T-cell (primary cell): ENCODE data around the gene HEMK1. TPM values are rescaled to one million over a fixed set of nuclear protein-coding genes. Genes with fewer than 3 reads are reported as not detected.

Experiments used
- ATAC-seq, 4 experiments: fragments of 200-7000 bp in 3 of 4; fragments of 150-1000 bp in 1 of 4; cut with Tn5 transposase; replicated peaks in 1 of 4; 1 replicate in 3 of 4; 2 replicates in 1 of 4; pipeline ENCODE4 v1.10.0; 2021; ENCODE audit warnings: moderate library complexity in 3 of 4, mild to moderate bottlenecking in 2 of 4, moderate number of reproducible peaks in 1 of 4
- CTCF ChIA-PET, 2 donors: fragments of 300-600 bp; sonication (Branson Sonifier 250); formaldehyde crosslinking; loops; one replicate each; lab custom pipeline; 2022; ENCODE audit warnings: antibody characterized with exemption in 2 of 2; lab: Charles Lee
- POLR2A ChIA-PET, 2 donors: fragments of 300-600 bp; sonication (Branson Sonifier 250); formaldehyde crosslinking; loops; one replicate each; lab custom pipeline; 2022; ENCODE audit warnings: antibody characterized with exemption in 2 of 2; lab: Charles Lee
- DNase-seq, 35 experiments: peaks; one replicate each; pipeline versions ENCODE4 v3.0.0 to v3.0.0-alpha.2; 2013 to 2023
- H3K27ac ChIP-seq: one replicate; pipeline ENCODE4 v1.5.1; 2013; ENCODE audit warnings: low read length
- H3K27me3 ChIP-seq, 2 experiments: replicated peaks in 1 of 2; 1 replicate in 1 of 2; 2 replicates in 1 of 2; pipeline versions ENCODE4 v1.6.1 to v1.7.0; 2013; ENCODE audit warnings: low read length in 1 of 2, mixed read lengths in 1 of 2; ENCODE audit not compliant: control insufficient read depth in 2 of 2, insufficient read depth in 2 of 2; ENCODE audit errors: extremely low read depth in 1 of 2
- H3K36me3 ChIP-seq, 2 donors: 1 replicate in 1 of 2; 2 replicates in 1 of 2; pipeline versions ENCODE4 v1.6.1 to v1.7.0; 2013; ENCODE audit warnings: low read length in 1 of 2; ENCODE audit not compliant: control insufficient read depth in 2 of 2, insufficient read depth in 1 of 2; ENCODE audit errors: extremely low read depth in 1 of 2
- H3K4me1 ChIP-seq, 2 experiments: 1 replicate in 1 of 2; 2 replicates in 1 of 2; pipeline versions ENCODE4 v1.6.1 to v1.7.0; 2013; ENCODE audit warnings: low read length in 2 of 2, mixed read lengths in 1 of 2; ENCODE audit not compliant: insufficient read depth in 2 of 2, control insufficient read depth in 1 of 2; ENCODE audit errors: extremely low read depth in 1 of 2
- H3K4me3 ChIP-seq, 2 donors: 1 replicate in 1 of 2; 2 replicates in 1 of 2; pipeline versions ENCODE4 v1.5.1 to v1.7.0; 2013; ENCODE audit warnings: mild to moderate bottlenecking in 2 of 2, low read length in 1 of 2, moderate library complexity in 1 of 2; ENCODE audit not compliant: control insufficient read depth in 1 of 2; ENCODE audit errors: extremely low read depth in 1 of 2
- H3K9me3 ChIP-seq: 2 replicates; pipeline ENCODE4 v1.7.0; 2013
- H3K27ac Mint-ChIP-seq, 2 donors: one replicate each; pipeline ENCODE4 v1.8.0; 2020 to 2021; ENCODE audit warnings: mild to moderate bottlenecking in 2 of 2, mixed read lengths in 2 of 2
- H3K27me3 Mint-ChIP-seq, 2 donors: one replicate each; pipeline ENCODE4 v1.8.0; 2021 to 2022; ENCODE audit warnings: mixed read lengths in 2 of 2
- H3K36me3 Mint-ChIP-seq: one replicate; pipeline ENCODE4 v1.8.0; 2021; ENCODE audit warnings: mixed read lengths
- H3K4me1 Mint-ChIP-seq, 3 donors: one replicate each; pipeline ENCODE4 v1.8.0; 2020 to 2022; ENCODE audit warnings: mixed read lengths in 3 of 3, mild to moderate bottlenecking in 1 of 3
- H3K4me3 Mint-ChIP-seq, 3 donors: one replicate each; pipeline ENCODE4 v1.8.0; 2020 to 2022; ENCODE audit warnings: mild to moderate bottlenecking in 3 of 3, mixed read lengths in 3 of 3, moderate library complexity in 3 of 3
- H3K9me3 Mint-ChIP-seq, 3 donors: one replicate each; pipeline ENCODE4 v1.8.0; 2020 to 2022; ENCODE audit warnings: mixed read lengths in 3 of 3
- WGBS: methylation state at CpG from one replicate; pipeline ENCODE4 v1.1.5; 2013; ENCODE audit warnings: missing lambda C conversion rate; ENCODE audit not compliant: insufficient coverage; 5-methylcytosine and 5-hydroxymethylcytosine counted together
- total RNA-seq, 35 experiments: library from RNA in 6 of 35; stranded (reverse) in 6 of 35; fragments of 120-200 nt in 1 of 35; gene quantifications; one replicate each; pipeline versions ENCODE4 v1.2.1 to v1.2.4 and lab custom pipeline; 2013 to 2026

HEMK1 gene
- total RNA-seq, 5 donors from 2014 or later (not counting 1 experiment from before 2014, with no cell fraction given): 35.5 to 66.6 (median 42.0) TPM

DNA sequence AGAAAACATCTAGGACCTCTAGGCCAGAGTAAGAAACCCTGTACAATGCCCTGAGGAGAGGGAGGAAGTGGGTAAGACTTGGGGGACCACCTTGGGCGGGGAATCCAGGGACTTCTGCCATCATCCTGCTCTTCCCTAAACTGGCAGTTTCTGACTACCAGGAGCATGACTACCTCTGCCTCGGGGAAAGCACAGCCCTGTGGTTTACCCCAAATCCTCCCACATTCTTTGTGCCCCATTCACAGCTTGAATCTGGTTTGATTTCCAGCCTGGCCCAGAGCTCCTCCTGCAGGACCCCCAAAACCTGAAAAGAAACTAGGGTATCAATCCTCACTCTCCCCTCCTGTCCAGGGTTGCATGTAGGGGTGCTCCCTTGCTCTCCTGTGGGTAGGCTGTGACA is 6.5 kb upstream of the HEMK1 start:
- no peaks in the 10 kb centered on the region for H3K27me3 ChIP-seq
- H3K27me3 Mint-ChIP-seq: no peaks in the 10 kb centered on the region
- H3K36me3 Mint-ChIP-seq: no peaks in the 10 kb centered on the region
- no peaks in the 10 kb centered on the region for H3K9me3 ChIP-seq
- H3K4me1 Mint-ChIP-seq: peaks cover 13 to 22% (median 20%) of the 10 kb centered on the region in 3 donors
- no peak overlapping the region for H3K27ac ChIP-seq
- no peak overlapping the region for H3K27ac Mint-ChIP-seq
- WGBS: no CpG with 5 or more reads among the region's 2 CpGs
- no peak overlapping the region for H3K4me3 Mint-ChIP-seq
- DNase-seq (no peak), ATAC-seq (no peak)
- no peaks in the 10 kb centered on the region for H3K36me3 ChIP-seq
- H3K9me3 Mint-ChIP-seq: no peaks in the 10 kb centered on the region
- H3K4me1 ChIP-seq: peaks cover 5 to 16% of the 10 kb centered on the region in 2 experiments
- ChIA-PET POLR2A (interaction anchor here in 1 of 2 donors (0.6 kb wide), 1 partner anchor 1139 kb away, joined by 3 read pairs; no protein-coding TSS in a partner anchor), CTCF (no interaction called here)
- no peak overlapping the region for H3K4me3 ChIP-seq

DNA sequence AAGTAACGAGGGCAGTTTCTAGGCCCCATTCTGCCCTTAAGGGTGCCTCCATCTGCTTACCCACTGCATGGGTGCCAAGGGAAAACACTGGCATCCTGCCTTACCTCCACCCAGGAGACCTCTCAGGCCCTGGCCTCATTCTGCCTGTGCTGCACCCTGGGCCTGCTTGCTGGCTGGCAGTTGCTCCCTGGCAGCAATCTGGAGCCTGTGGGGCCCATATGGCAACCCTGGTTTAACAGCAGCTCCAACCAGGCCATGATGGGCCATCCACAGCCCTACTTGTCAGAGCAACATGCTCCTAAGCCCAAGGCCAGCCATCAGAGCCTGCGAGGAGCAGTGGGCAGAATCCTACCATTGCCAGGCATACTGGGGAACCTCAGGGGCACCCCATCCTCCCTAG is 5.5 kb upstream of the HEMK1 start:
- no peak overlapping the region for H3K27ac Mint-ChIP-seq
- Histone ChIP-seq H3K27me3 (no peaks in the 10 kb centered on the region), H3K27ac (no peak overlapping the region), H3K36me3 (no peaks in the 10 kb centered on the region), H3K4me3 (no peak overlapping the region), H3K4me1 (peaks cover 8 to 26% of the 10 kb centered on the region in 2 experiments), H3K9me3 (no peaks in the 10 kb centered on the region)
- no peaks in the 10 kb centered on the region for H3K9me3 Mint-ChIP-seq
- H3K4me3 Mint-ChIP-seq: no peak overlapping the region
- DNase-seq (no peak), ATAC-seq (no peak)
- ChIA-PET POLR2A (no interaction called here), CTCF (no interaction called here)
- H3K4me1 Mint-ChIP-seq: peaks cover 19 to 27% (median 26%) of the 10 kb centered on the region in 3 donors
- WGBS: 93% methylated on average over 2 of the region's 2 CpGs
- H3K27me3 Mint-ChIP-seq: no peaks in the 10 kb centered on the region
- H3K36me3 Mint-ChIP-seq: no peaks in the 10 kb centered on the region

DNA sequence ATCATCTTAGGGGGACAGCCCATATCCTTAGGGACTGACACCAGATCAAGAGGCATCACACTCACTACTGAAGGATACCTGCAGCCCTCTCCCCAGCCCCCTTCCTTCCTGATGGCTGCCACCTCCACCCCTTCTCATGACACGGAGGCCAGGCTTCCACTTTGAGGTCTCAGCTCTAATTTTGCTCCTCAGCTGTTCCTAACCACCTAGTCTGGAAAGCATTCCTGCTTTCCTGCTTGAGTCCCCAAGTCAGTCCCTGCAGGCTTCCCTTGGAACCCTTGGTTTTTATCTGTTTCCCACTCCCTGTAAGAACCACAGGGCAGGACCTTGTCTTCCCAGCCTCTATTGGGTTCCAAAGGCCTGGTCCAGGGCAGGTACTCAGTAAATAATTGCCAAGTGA is 5.0 kb upstream of the HEMK1 start:
- ATAC-seq: no peak
- H3K4me3 Mint-ChIP-seq: no peak overlapping the region
- H3K27me3 Mint-ChIP-seq: no peaks in the 10 kb centered on the region
- ChIA-PET POLR2A (no interaction called here), CTCF (interaction anchor here in 1 of 2 donors (0.6 kb wide), 1 partner anchor 475 kb away, joined by 4 read pairs; no protein-coding TSS in a partner anchor)
- H3K4me1 ChIP-seq: peaks cover 8 to 28% of the 10 kb centered on the region in 2 experiments
- no peak overlapping the region for H3K27ac ChIP-seq
- H3K27ac Mint-ChIP-seq: peak overlapping the region in 1 of 2 donors; percentile 5
- peaks cover 20 to 29% (median 27%) of the 10 kb centered on the region in 3 donors for H3K4me1 Mint-ChIP-seq
- no peaks in the 10 kb centered on the region for H3K36me3 Mint-ChIP-seq
- no peaks in the 10 kb centered on the region for H3K9me3 ChIP-seq
- no peaks in the 10 kb centered on the region for H3K9me3 Mint-ChIP-seq
- no peak overlapping the region for H3K4me3 ChIP-seq
- 75% methylated on average over 1 of the region's 1 CpG for WGBS
- no peak for DNase-seq
- H3K27me3 ChIP-seq: no peaks in the 10 kb centered on the region
- no peaks in the 10 kb centered on the region for H3K36me3 ChIP-seq

DNA sequence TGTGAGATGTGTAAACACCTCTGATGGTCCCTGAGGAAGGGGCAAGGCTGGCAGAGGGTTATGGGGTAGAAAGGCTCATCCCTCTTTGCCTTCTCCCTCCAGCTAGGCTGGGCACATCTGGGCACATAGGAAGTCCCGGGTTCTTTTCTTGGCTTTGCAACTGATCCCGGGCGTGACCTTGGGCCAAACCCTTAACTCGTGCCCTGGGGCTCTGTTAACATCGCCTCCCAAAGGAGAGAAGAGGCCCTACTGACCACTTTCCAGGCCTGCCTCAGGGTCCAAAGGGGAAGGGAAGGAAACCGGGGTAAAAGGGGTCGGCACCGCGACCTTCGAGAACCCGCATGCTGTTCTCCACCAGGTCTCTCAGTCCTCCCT is 2.3 kb upstream of the HEMK1 start:
- peak overlapping the region; percentile 64 to 71 for H3K4me3 ChIP-seq
- H3K9me3 ChIP-seq: no peaks in the 10 kb centered on the region
- Mint-ChIP-seq H3K27me3 (no peaks in the 10 kb centered on the region), H3K4me3 (peak overlapping the region; percentile 84 to 90 (median 87)), H3K36me3 (no peaks in the 10 kb centered on the region), H3K9me3 (no peaks in the 10 kb centered on the region), H3K27ac (peak overlapping the region in 1 of 2 donors; percentile 61), H3K4me1 (peaks cover 41 to 54% (median 48%) of the 10 kb centered on the region in 3 donors)
- ATAC-seq (no peak), DNase-seq (no peak)
- POLR2A ChIA-PET: interaction anchor here (0.6 to 0.8 kb wide), 3 partner anchors 45 to 745 kb away, joined by 3 to 6 read pairs (median 3); partner anchors contain the start of gene CISH (in 1 of the 2)
- WGBS: 63% methylated on average over 4 of the region's 11 CpGs
- CTCF ChIA-PET: interaction anchor here (0.6 to 6.3 kb wide), 10 partner anchors 22 to 1089 kb away, joined by 3 to 96 read pairs (median 5); partner anchors contain the start of genes CISH (in 2 of the 2) and MAPKAPK3 (in 1 of the 2)
- peak overlapping the region; percentile 71 for H3K27ac ChIP-seq
- H3K27me3 ChIP-seq: no peaks in the 10 kb centered on the region
- H3K4me1 ChIP-seq: peaks cover 15 to 52% of the 10 kb centered on the region in 2 experiments
- peaks cover 0 to 7% of the 10 kb centered on the region in 2 donors for H3K36me3 ChIP-seq

DNA sequence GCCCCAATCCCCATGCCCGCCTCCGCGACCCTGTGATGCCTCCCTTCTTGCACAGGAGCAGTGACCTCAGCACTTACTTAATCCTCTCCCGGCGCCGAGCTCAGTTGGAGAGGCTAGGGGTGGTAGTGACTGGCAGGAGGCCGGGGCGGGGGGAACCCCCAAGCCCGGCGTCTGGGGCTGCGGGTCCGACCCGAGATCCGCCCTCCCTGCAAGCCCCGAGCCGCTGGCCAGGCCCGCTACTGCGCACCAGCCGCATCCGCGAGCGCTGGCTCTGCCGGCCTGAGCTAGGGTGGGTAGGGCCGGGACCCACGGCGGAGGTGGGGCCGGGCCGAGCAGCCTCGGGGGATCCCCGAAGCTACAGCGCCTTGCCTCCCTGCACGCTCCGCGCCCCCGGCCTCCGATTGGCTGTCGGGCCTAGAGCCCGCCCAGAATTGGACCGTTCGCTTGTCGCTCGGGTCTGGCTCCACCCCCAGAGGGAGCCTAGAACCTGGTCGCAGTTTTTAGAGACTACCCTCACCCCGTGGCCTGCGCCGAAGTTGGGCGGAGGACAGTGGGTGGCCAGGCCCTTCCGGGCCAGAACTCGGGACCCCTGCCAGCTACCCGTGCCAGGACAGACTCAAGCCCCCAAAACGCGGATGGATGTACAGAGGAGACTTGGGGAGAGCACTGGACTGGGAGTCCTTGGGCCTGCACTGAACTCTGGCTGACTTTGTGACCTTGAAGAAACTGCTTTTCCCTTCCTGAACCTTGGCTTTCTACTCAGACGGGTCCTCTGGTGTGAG is 1.7 kb upstream of the HEMK1 start, which contains the start of gene C3orf18:
TSS of gene C3orf18 (minus strand) at position 362 of the 782 bp plus-strand sequence. CDS start 2,048 bp downstream, outside the sequence.
- peak within 1 kb of the TSS; percentile 97 to 98 for H3K27ac Mint-ChIP-seq
- H3K27me3 Mint-ChIP-seq: no peaks in the 10 kb centered on the region
- H3K36me3 Mint-ChIP-seq: no peaks in the 10 kb centered on the region
- H3K4me3 ChIP-seq: peak within 1 kb of the TSS; percentile 90 to 95
- peaks cover 0 to 7% of the 10 kb centered on the region in 2 donors for H3K36me3 ChIP-seq
- H3K27ac ChIP-seq: peak within 1 kb of the TSS; percentile 88
- DNase-seq: peak; percentile 88 to 97 (median 93)
- H3K27me3 ChIP-seq: no peaks in the 10 kb centered on the region
- POLR2A ChIA-PET: interaction anchor here (0.5 to 0.8 kb wide), 6 partner anchors 22 to 744 kb away, joined by 3 to 6 read pairs (median 4); partner anchors contain the start of gene CISH (in 1 of the 2)
- peak; percentile 78 to 80 (median 79) for ATAC-seq
- peaks cover 46 to 60% (median 54%) of the 10 kb centered on the region in 3 donors for H3K4me1 Mint-ChIP-seq
- no peaks in the 10 kb centered on the region for H3K9me3 ChIP-seq
- CTCF ChIA-PET: interaction anchor here (0.6 to 6.3 kb wide), 11 partner anchors 21 to 1089 kb away, joined by 3 to 96 read pairs (median 5); partner anchors contain the start of genes CISH (in 2 of the 2) and MAPKAPK3 (in 1 of the 2)
- H3K9me3 Mint-ChIP-seq: no peaks in the 10 kb centered on the region
- peak within 1 kb of the TSS; percentile 84 to 93 (median 90) for H3K4me3 Mint-ChIP-seq
- 1% methylated on average over 46 of the region's 53 CpGs for WGBS
- H3K4me1 ChIP-seq: peaks cover 19 to 58% of the 10 kb centered on the region in 2 experiments
